GM21390 (cell line): Measurements from ENCODE around the gene PMIS2.

Experiments used
- ATAC-seq: cut with Tn5 transposase; IDR thresholded peaks from one replicate; pipeline ENCODE4 v1.9.1; 2021; ENCODE audit not compliant: unreplicated experiment

PMIS2 gene

GRCh38 chr19:35556025-35556590 is 29.9 kb upstream of the PMIS2 start:
- no peak for ATAC-seq

GRCh38 chr19:35556846-35557538 is 29.0 kb upstream of the PMIS2 start:
- no peak for ATAC-seq

DNA sequence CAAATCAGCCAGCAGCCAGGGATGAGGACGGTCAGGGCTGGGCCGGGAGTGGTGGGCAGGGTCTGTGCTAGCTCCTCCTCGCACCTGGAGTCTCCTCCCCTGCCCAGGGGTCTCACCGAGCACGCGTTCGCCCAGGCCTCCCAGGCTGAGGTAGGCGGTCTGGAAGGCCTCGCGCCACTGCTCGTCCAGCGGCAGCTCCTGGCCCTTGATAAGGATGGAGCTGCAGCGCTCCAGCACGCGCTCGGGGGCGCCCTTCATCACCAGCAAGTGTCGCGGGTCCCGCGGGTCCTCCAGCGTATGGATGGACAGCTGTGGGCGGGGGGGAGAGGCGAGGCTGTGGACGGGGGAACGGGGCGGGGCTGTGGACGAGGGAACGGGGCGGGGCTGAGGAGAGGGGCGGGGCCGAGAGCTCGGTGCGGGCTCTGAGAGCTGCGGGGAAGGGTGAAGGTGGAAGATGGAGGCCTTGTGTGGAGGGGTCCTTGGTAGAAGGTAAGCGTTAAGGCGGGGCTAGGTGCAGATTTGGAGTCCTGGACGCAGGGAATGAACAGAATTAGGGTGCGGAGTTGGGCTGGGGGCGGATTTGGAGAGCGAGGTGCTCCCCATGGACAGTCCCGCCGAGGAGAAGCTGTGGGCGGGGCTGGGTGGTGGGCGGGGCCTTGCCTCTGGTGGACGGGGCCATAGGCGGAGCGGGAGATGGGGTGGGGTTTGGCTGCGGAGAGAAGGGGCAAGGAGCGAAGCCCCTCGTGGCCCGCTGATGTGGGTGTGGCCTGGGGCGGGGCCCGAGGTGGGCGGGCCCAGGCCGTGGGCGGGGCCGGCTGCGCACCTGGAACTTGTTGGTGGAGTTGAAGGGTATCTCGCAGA is 28.2 kb upstream of the PMIS2 start:
- no peak for ATAC-seq

- no peak for ATAC-seq
Measured at GRCh38 chr19:35558400-35559280, 27.3 kb upstream of the PMIS2 start.

DNA sequence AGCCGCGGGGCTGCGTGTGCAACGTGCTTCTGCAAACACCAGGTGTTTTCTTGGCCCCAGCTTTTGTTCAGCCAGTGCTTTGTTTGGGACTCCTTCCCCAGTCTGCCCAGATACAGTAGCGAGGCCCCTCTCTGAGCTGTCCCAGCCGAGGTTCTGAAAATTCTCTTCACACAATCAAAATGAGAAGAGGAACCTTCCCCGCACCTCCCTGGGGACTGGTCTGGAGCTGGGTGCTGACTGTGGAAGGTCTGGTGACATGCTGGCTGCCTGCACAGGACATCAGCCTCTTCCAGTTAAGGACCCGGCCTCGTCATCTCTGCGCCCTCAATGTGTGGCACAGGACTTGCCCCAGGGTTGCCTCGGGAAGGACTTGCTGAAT is 26.7 kb upstream of the PMIS2 start:
- peak; percentile 58 for ATAC-seq

DNA sequence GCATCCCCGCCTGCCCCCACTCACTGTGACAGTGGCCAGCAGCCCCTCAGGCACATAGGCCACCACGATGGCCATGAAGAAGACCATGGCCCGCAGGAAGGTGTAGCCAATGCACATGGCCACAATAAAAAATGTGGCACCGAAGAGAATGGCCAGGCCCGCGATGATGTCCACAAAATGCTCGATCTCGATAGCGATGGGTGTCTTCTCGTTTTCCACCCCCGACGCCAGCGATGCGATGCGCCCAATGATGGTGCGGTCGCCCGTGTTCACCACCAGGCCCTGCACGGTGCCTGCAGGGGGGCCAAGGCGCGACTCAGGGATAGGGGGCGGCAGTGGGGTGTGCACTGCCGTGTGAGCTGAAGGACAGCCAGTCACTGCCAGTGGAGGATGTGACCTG is 26.2 kb upstream of the PMIS2 start:
- ATAC-seq = no peak

GRCh38 chr19:35560271-35560670 is 25.7 kb upstream of the PMIS2 start:
- ATAC-seq = no peak

DNA sequence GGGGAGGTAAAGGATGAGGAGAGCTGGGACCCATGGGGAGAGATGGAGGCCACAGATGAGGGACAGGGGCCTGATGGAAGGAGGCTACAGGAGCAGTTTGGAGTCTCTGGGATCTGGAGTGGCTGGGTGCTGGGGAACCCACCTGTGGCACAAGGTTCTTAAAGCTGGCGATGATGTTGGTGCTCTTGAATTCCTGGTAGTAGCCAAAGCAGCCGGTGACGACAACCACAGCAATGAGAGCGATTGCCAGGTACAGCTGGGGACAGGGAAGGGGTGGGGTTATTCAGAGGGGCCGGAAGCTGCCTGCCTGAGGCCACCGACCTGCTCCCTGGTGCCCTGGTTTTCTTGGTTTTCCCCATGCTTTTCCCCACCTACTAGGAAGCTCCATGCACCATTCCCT is 25.3 kb upstream of the PMIS2 start:
- no peak for ATAC-seq

DNA sequence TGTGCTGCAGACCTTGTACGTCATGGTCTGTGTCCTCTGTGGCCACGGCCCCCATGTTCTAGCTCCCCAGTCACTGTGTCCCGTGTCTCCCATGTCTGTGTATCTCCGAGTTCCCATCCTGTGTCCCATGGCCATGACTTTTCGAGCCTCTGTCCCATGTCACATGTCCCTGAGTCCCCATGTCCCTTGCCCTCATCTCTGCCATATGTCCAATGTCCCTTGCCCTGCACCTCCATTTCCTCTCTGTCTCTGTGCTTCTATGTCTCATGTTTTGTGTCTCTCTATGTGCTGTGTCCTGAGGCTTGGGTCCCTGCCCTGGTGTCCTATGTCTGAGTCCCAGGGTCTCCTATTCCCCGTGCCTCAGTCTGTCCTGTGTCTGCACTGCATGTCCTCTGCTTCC is 24.5 kb upstream of the PMIS2 start:
- no peak for ATAC-seq

- no peak for ATAC-seq
Measured at GRCh38 chr19:35562336-35562735, 23.6 kb upstream of the PMIS2 start.

GRCh38 chr19:35562776-35563175 is 23.2 kb upstream of the PMIS2 start:
- no peak for ATAC-seq

DNA sequence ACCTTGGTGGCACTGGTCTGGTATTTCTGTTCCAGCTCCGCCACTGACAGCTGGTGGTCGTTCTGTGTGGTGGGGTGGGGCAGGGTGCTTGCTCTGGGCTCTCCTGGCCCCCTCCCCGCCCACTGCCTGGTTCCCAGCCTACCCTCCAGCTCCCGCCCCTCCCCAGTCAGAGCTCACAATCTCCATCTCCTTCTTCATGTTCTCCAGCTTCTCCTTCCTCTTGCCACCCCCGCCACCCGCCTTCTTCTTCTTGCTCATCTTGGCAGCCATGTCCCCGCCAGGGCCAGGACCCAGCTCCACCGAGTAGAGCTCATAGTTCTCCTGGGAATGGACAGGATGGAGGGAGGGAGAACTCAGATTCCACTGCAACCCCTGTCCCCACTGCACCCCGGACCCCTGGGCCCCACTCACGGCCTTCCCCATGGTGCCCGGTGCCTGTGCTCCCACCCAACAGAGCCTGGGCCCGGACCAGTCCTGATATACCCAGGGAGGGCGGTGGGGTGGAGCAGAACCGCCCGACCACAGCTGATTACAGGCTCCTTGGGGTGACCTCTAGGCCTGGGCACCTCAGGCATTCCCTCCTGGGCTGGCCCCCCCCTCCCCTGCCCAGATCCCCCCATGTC is 22.7 kb upstream of the PMIS2 start, which contains the start of gene ATP4A:
TSS of gene ATP4A (minus strand) at position 452 of the 623 bp plus-strand sequence. CDS start at position 423, 29 bp downstream.
- no peak for ATAC-seq

- ATAC-seq = no peak
Measured at GRCh38 chr19:35565016-35565856, 20.7 kb upstream of the PMIS2 start.

DNA sequence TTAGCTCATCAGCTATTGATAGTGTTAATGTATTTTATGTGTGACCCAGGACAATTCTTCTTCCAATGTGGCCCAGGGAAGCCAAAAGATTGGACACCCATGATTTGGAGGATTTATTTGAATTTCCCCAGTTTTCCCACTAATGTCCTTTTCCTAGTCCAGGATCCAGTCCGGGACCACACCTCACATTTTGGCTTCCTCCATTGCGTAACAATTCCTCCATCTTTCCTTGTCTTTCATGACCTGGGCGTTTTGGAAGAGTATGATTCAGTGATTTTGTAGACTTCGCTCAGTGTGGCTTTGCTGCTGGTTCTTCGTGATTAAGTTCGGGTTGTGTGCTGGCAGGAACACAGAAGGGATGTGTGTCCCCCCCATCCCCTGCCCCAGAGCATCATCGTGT is 19.2 kb upstream of the PMIS2 start:
- ATAC-seq = no peak

- ATAC-seq = no peak
Measured at GRCh38 chr19:35569281-35569781, 16.6 kb upstream of the PMIS2 start.

DNA sequence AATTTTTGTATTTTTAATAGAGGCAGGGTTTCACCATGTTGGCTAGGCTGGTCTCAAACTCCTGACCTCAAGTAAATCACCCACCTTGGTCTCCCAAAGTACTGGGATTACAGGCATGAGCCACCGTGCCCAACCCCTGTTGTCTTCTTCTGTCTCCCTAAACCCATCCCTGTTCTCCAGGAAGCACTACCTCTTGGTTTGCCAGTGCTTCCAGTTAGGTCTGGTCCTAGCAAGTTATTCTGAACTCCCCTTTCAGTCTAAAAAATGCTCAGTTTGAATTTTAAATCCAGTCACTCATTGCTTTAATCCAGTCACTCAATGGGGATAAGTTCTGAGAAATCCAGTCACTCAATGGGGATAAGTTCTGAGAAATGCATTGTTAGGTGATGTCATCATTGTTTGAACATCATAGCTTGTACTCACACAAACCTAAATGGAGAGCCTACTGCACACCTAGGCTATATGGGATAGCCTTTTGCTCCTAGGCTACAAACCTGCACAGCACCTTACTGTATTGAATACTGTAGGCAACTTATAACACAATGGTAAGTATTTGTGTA is 14.5 kb upstream of the PMIS2 start:
- ATAC-seq = no peak

DNA sequence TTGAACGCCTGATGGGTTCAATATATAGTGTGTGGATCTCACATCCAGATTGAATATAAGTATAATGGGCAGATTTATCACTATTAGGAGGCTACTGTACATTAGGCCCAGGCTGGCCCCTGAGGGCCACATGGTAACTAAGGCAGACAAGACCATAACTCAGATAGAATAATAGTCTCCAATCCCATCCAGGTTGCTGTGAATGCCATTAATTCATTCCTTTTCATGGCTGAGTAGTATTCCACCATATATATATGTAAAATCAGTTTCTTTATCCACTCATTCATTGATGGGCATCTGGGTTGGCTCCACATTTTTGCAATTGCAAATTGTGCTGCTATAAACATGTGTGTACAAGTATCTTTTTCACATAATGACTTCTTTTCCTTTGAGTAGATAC is 8.1 kb upstream of the PMIS2 start:
- ATAC-seq = no peak

GRCh38 chr19:35578707-35579106 is 7.3 kb upstream of the PMIS2 start:
- ATAC-seq = no peak

GRCh38 chr19:35582760-35583159 is 3.2 kb upstream of the PMIS2 start:
- no peak for ATAC-seq
